GM13976 (cell line): ENCODE data around the gene IFNG.

Experiments used
- DNase-seq: peaks from one replicate; pipeline ENCODE4 v3.0.0; 2012; ENCODE audit warnings: low spot score
- CTCF ChIP-seq: IDR thresholded peaks from 2 replicates; pipeline ENCODE4 v1.5.1; 2012; ENCODE audit warnings: borderline replicate concordance, mild to moderate bottlenecking; ENCODE audit not compliant: insufficient read depth; ENCODE audit errors: extremely low read depth, missing control alignments, control extremely low read depth
- in situ Hi-C: fragments of 300-500 bp; cut with MboI; formaldehyde crosslinking; loops from one replicate; pipeline ENCODE4 v1.12.0; 2022; ENCODE audit warnings: low sequenced_read_pairs, mixed read lengths, inconsistent platforms; ENCODE audit not compliant: unreplicated experiment

Gene IFNG

GRCh38 chr12:68121143-68121542, 38.4 kb downstream of the IFNG start:
- in situ Hi-C loops: no loop called here
- TF ChIP-seq CTCF: no peak
- DNase-seq: no peak

- no peak for TF ChIP-seq CTCF
- DNase-seq: peak; percentile 33
Measured at GRCh38 chr12:68119724-68120211, 39.8 kb downstream of the IFNG start.

GRCh38 chr12:68119250-68119649, 40.3 kb downstream of the IFNG start:
- in situ Hi-C loops: no loop called here

More at GRCh38 chr12:68119724-68120211, 39.8 kb downstream of the IFNG start:
- in situ Hi-C loops: no loop called here

GRCh38 chr12:68118096-68118755, 41.3 kb downstream of the IFNG start:
- DNase-seq: no peak

More at GRCh38 chr12:68119250-68119649, 40.3 kb downstream of the IFNG start:
- peak; percentile 13 for DNase-seq
- no peak for TF ChIP-seq CTCF

GRCh38 chr12:68117661-68118060, 41.9 kb downstream of the IFNG start:
- TF ChIP-seq CTCF: no peak
- in situ Hi-C loops: no loop called here
- no peak for DNase-seq

More at GRCh38 chr12:68118096-68118755, 41.3 kb downstream of the IFNG start:
- no peak for TF ChIP-seq CTCF
- in situ Hi-C loops: no loop called here

- TF ChIP-seq CTCF: no peak
- in situ Hi-C loops: no loop called here
Measured at GRCh38 chr12:68115281-68115680, 44.3 kb downstream of the IFNG start.

More at GRCh38 chr12:68115281-68115680, 44.3 kb downstream of the IFNG start:
- no peak for DNase-seq
